ENCODE results near the gene AIP. TPM values are rescaled to one million over a fixed set of nuclear protein-coding genes. Genes with fewer than 3 reads are reported as not detected.
A peak's percentile ranks its signal among the peaks of the same experiment; 100 is the strongest.
"Not testable (repeated sequence)": the region's sequence is repeated elsewhere in the genome, so short reads cannot be mapped to it uniquely, and the experiment has no call there.

Gene AIP
- polyA plus RNA-seq, 3 donors: 57.8 to 73.4 (median 65.9) TPM

- DNase-seq: no peak
These were observed 16.5 kb upstream of the AIP start for GRCh38 chr11:67466367-67466766.

DNA sequence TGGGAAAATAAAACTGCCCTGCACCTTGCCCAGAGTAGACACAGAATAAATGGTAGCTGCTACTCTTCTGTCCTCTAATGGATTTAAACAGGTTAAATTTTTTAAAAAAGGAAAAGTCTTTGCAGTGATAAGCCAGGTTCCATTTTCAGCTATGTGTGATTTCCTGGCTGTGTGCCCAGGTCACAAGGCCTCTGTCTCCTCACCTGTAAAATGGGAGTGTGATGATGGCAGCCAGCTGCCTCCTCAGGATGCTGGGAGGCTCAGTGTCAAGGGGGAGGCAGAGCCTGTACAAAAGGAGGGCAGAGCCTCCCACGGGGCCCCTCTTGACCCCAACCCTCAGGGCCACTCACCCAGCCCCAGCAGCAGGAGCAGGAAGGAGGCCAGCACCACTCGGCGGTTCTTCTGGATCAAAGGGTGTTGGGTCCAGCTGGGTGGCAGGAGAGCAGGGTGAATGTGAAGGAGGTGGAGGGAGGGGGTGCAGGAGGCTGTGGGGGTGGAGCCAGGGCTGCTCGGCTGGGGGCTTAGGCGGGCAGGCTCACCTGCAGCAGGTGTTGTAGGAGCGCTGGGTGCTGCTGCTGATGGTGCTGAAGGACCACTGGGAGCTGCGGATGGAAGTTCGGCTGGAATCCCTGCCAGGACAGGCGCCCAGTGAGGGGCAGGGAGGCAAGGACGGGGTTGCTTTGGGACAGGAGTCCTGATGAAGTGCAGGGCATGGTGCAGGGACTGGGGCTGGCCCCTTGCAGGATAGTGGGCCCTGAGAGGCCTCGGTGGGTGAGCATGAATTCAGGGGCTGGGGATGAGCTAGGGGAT is 15.7 kb upstream of the AIP start:
- DNase-seq: no peak

GRCh38 chr11:67468056-67468455 is 14.8 kb upstream of the AIP start:
- no peak for DNase-seq

DNA sequence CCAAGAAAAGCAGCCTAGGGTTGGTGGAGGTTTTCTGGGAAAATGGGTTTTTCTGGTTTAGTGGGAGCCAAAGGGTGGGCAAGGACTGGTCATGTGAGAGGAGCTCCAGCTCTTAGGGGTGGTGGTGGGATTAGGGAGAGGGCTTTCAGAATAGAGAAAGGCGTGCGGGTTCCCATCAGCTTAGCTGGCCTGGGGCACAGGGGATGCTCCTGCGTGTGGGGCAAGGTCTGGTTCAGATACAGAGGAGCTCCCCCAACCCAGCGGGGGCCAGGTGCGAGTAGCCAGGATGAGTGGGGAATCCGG is 14.4 kb upstream of the AIP start:
- no peak for DNase-seq

DNA sequence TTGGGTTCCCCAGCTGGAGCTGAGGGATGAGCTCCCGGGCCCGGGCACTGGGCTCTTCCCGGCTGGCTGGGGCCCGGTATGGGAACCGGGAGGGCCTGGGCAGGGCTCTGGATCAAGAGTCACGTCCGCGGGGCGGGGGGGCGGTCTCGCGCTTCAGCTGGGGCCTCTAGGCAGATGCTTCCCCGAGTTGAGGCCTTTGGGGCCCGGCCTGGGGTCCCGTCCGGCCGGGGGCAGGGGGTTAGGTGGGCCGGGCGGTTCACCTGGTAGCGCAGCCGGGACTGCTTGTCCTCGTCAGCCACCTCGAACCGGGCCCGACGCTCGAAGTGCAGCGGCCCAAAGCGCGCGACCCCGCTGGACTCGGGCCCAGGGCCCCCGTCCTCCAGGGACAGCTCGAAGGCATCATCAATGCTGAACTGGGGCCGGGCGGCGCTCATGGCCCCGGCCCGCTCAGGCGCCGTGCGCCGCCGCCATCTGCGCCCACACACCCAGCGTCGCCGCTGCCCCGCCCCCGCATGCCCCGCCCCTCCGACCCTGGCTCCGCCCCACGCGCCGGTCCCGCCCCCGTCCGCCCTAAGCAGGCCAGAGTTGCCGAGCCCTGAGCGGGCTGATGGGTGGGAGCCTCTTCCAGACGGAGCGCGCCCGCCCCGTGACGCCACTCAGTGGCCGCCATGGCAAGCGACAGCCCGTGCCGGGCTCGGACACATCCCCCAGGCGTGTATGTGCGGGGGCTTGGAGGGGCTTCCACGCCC is 13.9 kb upstream of the AIP start, which contains the start of gene TMEM134:
Gene TMEM134 (minus strand): TSS at position 493 of the 749 bp plus-strand sequence. CDS start 59 bp downstream, at position 434.
- peak; percentile 91 for DNase-seq

DNA sequence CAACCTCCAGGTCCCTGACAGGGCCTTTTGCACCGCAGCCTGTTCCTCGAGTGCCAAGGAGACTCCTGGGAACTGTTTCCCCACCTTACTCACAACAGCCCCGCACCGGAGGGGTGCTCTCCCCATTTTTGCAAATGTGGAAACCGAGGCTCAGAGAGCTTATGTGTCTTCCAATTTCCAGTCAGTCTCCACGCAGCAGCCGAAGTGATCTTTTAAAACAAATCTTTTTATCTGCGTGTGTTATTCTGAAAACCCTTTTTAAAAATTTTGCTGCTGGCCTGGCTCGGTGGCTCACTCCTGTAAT is 13.4 kb upstream of the AIP start:
- DNase-seq: no peak

- DNase-seq: no peak
These were observed 12.4 kb upstream of the AIP start for GRCh38 chr11:67470337-67471002.

DNA sequence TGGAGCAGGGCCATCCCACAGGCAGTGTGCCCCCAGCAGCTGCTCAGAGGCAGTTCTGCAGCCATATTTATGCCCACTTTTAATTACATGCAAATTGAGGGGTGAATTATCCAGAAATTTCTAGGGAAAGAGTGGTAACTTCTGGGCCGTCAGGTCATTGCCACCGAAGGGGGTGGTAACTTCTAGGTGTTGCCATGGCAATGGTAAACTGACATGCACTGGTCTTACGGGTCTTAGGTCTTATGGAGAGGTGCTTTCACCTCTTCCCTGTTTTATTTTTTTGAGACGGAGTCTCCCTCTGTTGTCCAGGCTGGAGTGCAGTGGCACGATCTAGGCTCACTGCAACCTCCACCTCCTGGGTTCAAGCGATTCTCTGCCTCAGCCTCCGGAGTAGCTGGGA is 9.9 kb upstream of the AIP start:
- no peak for DNase-seq

DNA sequence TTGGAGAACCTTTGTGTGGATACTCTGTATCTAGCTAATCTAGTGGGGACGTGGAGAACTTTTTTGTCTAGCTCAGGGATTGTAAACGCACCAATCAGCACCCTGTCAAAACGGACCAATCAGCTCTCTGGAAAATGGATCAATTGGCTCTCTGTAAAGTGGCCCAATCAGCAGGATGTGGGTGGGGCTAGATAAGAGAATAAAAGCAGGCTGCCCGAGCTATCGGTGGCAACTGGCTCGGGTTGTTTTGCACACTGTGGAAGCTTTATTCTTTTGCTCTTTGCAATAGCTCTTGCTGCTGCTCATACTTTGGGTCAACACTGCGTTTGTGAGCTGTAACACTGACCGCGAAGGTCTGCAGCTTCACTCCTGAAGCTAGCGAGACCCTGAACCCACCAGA is 6.1 kb upstream of the AIP start:
- not testable (repeated sequence) for DNase-seq

DNA sequence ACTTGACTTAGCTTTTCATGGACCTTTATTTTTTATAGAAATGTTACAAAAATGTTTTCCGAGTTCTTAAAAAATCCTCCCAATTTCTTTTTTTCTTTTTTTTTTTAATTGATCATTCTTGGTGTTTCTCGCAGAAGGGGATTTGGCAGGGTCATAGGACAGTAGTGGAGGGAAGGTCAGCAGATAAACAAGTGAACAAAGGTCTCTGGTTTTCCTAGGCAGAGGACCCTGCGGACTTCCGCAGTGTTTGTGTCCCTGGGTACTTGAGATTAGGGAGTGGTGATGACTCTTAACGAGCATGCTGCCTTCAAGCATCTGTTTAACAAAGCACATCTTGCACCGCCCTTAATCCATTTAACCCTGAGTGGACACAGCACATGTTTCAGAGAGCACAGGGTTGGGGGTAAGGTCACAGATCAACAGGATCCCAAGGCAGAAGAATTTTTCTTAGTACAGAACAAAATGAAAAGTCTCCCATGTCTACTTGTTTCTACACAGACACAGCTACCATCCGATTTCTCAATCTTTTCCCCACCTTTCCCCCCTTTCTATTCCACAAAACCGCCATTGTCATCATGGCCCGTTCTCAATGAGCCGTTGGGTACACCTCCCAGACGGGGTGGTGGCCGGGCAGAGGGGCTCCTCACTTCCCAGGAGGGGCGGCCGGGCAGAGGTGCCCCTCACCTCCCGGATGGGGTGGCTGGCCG is 5.3 kb upstream of the AIP start:
- DNase-seq: not testable (repeated sequence)

GRCh38 chr11:67482275-67482826 is 475 bp upstream of the AIP start:
- DNase-seq: no peak

DNA sequence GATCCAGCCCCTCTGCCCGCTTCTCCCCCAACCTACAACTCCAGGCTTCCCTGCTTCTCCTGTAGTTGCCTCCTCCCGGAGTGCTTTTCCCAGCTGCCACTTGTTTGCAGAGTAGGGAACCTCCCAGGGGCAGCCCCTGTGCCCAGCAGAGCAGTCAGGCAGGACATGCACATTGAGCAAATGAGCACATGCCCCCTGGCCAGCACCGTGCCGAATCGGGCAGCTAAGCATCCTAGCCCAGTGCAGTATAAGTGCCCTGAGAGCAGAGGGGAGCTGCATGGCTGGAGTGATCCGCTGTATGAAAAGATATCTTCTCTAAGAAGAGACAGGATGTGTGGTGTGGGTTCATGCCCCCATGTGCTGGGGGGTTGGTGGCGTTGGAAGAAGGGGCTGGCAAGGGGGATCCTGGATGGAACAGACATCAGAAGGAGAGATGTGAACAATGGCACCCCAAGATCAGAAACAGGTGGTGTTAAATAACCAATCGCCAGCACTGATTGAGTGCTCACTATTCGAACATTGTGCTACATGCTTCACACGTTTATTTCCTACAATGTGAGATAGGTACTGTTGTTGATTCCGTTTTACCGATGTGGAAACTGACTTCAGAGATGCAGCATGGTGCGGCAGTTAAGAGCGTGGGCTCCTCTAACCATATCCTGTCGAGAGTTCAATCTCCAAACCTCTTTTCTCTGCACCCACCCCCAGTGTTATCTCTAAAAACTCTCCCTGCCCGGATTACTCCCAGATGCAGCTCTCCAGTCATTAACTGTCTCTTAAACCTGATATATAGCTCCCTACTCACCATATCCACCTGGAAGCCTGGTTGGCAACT is 1.2 kb downstream of the AIP start:
- peak; percentile 28 for DNase-seq

DNA sequence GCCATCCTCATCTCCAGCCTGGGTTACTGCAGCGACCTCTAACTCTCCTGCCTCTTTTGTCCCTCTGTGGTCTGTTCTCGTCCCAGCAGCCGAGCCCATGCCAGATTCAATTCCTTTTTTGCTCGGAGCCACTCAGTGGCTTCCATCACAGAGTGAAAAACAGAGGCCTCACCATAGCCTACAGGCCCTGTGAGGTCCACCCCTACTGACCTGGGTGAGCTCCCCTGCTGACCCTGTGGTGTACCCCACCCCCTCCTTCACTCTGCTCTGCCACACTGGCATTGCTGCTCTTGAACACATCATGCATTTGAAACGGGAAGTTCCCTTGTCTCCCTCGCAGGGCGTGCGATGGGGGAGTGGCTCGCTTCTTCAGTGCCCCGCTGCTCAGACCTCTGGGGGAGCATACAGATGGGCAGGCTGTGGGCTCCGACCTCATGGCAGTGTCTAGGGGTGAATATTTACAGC is 2.1 kb downstream of the AIP start:
- no peak for DNase-seq

DNA sequence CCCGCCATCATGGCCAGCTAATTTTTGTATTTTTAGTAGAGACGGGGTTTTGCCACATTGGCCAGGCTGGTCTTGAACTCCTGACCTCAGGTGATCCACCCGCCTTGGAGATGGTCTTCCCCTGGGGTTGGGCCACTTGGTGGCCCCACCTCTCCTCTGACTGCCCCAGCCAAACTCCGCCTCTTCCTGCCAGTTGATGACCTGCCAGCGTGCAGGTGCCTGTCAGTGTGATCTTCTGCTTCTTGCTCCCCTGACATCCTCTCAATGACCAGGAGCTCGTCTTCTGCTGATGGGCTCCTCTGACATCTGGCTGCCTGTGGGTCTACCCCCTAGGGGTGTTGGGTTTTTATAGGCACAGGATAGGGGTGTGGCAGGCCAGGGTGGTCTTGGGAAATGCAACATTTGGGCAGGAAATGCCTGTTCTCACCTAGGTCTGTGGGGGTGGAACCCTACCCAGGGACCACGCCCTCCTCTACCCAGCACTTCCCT is 3.1 kb downstream of the AIP start:
- DNase-seq: not testable (repeated sequence)

- no peak for DNase-seq
These were observed 3.8 kb downstream of the AIP start for GRCh38 chr11:67486481-67487195.

- DNase-seq: no peak
These were observed 6.5 kb downstream of the AIP start for GRCh38 chr11:67489203-67489884.

GRCh38 chr11:67489885-67490726 is 7.3 kb downstream of the AIP start:
- no peak for DNase-seq

DNA sequence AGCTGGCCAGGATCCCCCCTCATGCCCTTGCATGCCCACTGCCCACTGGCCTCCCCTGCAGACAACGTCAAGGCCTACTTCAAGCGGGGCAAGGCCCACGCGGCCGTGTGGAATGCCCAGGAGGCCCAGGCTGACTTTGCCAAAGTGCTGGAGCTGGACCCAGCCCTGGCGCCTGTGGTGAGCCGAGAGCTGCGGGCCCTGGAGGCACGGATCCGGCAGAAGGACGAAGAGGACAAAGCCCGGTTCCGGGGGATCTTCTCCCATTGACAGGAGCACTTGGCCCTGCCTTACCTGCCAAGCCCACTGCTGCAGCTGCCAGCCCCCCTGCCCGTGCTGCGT is 7.9 kb downstream of the AIP start:
- no peak for DNase-seq

Data from renal pelvis (tissue), 4 donors.